Measurements from ENCODE around the gene DHX16. TPM values are rescaled to one million over a fixed set of nuclear protein-coding genes. Genes with fewer than 3 reads are reported as not detected.

DHX16 gene
- total and polyA plus RNA-seq, 2 of the 4 experiments (the other 2 are of a cell fraction), result 47.9 to 48.4 TPM

DNA sequence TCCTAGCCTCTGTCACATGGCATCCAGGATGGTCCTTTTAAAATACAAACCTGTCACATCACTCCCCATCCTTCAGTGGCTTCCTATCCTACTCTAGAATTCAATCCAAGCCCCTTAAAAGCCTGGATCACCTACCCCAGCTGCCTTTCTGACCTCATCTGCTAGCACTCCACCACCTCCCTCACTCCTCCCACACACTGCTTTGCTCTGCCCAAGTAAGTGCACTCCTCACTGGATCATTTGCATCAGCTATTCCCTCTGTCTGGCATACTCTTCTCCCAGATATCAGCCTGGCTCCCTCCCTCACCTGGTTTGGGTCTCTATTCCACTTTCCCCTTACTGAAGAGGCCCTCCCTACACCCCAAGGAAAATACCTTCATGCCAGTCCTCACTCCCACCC is 15.4 kb downstream of the DHX16 start:
- intact Hi-C loops (cut with micrococcal nuclease), result no loop called here

More for the DNA sequence above, 15.4 kb downstream of the DHX16 start:
- no peak overlapping the region for H2BK20ac ChIP-seq (ENCODE audit: low read depth, low read length)
- no peaks in the 10 kb centered on the region for H4K20me1 ChIP-seq (ENCODE audit: insufficient read depth, low read length)
- no peak overlapping the region for H4K8ac ChIP-seq (ENCODE audit: low read depth in 2 of 2, low read length in 2 of 2)
- no peak overlapping the region for H2AK5ac ChIP-seq (ENCODE audit: low read depth, low read length)
- dilution Hi-C loops (cut with HindIII; ENCODE audit: low sequenced_read_pairs, unreplicated experiment) (no loop called here), in situ Hi-C loops (cut with MboI; ENCODE audit: low sequenced_read_pairs) (no loop called here)
- no peak overlapping the region for H2BK15ac ChIP-seq (ENCODE audit: low read depth, low read length)
- no peaks in the 10 kb centered on the region for H3K9me3 ChIP-seq (ENCODE audit: control insufficient read depth, insufficient read depth, low read length)
- H3K56ac ChIP-seq (ENCODE audit: extremely low read depth, insufficient read depth, low read length), result no peak overlapping the region
- no peak overlapping the region for H3K4ac ChIP-seq (ENCODE audit: low read depth, low read length)
- H3K9me1 ChIP-seq (ENCODE audit: insufficient read depth, low read length), result no peaks in the 10 kb centered on the region
- H3K18ac ChIP-seq (ENCODE audit: low read depth, low read length), result no peak overlapping the region
- H3K79me1 ChIP-seq (ENCODE audit: low read depth in 1 of 2, low read length in 2 of 2), result peaks cover 4 to 6% of the 10 kb centered on the region in 2 experiments; a peak in 3 of 4 replicates
- peaks cover 76% of the 10 kb centered on the region for H3K36me3 ChIP-seq (ENCODE audit: control insufficient read depth, insufficient read depth, low read length)
- no peak overlapping the region for H3K4me3 ChIP-seq (ENCODE audit: insufficient read depth, low read depth, low read length)
- H3K4me2 ChIP-seq (ENCODE audit: low read depth, low read length), result no peak overlapping the region
- ChIA-PET CTCF (no interaction called here), POLR2A (ENCODE audit: unreplicated experiment) (no interaction called here)
- no peak overlapping the region for H3K14ac ChIP-seq (replicated peaks; ENCODE audit: low read depth, low read length)
- H3K9ac ChIP-seq (ENCODE audit: low read depth, low read length), result no peak overlapping the region
- H3K4me1 ChIP-seq (ENCODE audit: control insufficient read depth, insufficient read depth, low read length), result no peaks in the 10 kb centered on the region; the same call in 1 of the 2 replicates
- no TSS peak for BruUV-seq (replicated peaks)
- H3K27me3 ChIP-seq (ENCODE audit: control insufficient read depth, insufficient read depth, low read length), result no peaks in the 10 kb centered on the region
- H4K91ac ChIP-seq (ENCODE audit: insufficient read depth, low read depth, low read length), result no peak overlapping the region
- no peak overlapping the region for H4K5ac ChIP-seq (ENCODE audit: low read depth, low read length)
- no peak overlapping the region for H3K27ac ChIP-seq (ENCODE audit: insufficient read depth, low read length)
- no peak for TF ChIP-seq NFE2L2 (IDR thresholded peaks at IDR 0.05; ENCODE audit: low read depth, low read length)
- TF ChIP-seq CEBPB (IDR thresholded peaks at IDR 0.05; ENCODE audit: low read depth, low read length), result no peak
- TF ChIP-seq, protein P1, sequence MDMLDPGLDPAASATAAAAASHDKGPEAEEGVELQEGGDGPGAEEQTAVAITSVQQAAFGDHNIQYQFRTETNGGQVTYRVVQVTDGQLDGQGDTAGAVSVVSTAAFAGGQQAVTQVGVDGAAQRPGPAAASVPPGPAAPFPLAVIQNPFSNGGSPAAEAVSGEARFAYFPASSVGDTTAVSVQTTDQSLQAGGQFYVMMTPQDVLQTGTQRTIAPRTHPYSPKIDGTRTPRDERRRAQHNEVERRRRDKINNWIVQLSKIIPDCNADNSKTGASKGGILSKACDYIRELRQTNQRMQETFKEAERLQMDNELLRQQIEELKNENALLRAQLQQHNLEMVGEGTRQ (IDR thresholded peaks at IDR 0.05; ENCODE audit: low read depth, low read length), result no peak
- no peak for TF ChIP-seq POLR2A (IDR thresholded peaks at IDR 0.05; ENCODE audit: low read depth, low read length)
- no peak for TF ChIP-seq MAZ (IDR thresholded peaks at IDR 0.05; ENCODE audit: borderline replicate concordance, low read depth, low read length)
- no peak overlapping the region for H3K23ac ChIP-seq (ENCODE audit: low read depth, low read length)
- DNase-seq, result no peak
- no peak overlapping the region for H2AK9ac ChIP-seq (replicated peaks; ENCODE audit: low read depth, low read length, poor library complexity)
- no peak overlapping the region for H2BK120ac ChIP-seq (ENCODE audit: low read depth, low read length)
- no peak overlapping the region for H2BK5ac ChIP-seq (ENCODE audit: low read depth, low read length, poor library complexity, severe bottlenecking)
- ATAC-seq (ENCODE audit: low read depth), result peak; percentile 42
- H2AFZ ChIP-seq (replicated peaks; ENCODE audit: low read length, poor library complexity), result no peak overlapping the region

Measured in IMR-90 (cell line).